ENCODE data around the gene GINS3.

The GINS3 gene

DNA sequence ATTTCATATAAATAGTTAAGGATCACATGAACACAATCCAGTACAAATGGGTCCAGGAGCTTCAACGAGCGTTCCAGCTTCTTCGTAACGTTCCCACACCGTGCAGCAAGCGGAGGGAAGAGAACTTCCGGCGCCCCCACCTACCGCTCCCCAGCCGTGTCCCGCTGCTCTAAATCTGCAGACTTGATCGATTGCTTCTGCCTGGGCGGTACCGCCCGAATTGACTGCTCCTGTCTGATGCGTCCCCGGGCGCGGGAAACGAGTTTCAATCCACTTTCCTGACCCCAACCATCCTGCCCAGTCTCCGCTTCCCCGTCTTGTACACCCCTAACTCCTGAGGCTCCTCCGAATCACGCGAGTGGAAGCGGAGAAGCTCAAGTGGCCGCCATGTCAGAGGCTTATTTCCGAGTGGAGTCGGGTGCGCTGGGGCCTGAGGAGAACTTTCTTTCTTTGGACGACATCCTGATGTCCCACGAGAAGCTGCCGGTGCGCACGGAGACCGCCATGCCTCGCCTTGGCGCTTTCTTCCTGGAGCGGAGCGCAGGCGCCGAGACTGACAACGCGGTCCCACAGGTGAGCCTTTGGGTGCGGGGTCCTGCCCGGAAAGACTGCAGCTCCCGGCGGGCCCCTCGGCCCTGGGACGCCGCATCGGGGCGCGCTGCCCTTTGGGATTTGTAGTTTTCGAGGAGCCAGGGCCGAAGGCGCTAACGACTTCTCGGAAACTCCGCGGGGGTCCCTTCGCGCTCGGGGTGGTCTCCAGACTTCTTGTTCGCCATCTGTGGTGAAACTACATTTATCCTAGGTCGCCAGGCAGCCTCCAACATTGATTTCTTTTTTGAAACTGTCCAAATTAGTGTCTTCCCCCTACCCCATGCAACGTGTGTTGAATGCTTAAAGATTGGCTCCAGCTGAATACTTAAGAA is at the start of gene GINS3:
Gene GINS3 (plus strand): TSS at position 257 of the 923 bp plus-strand sequence. CDS start 131 bp downstream, at position 388.
- peak; percentile 92 for DNase-seq

DNA sequence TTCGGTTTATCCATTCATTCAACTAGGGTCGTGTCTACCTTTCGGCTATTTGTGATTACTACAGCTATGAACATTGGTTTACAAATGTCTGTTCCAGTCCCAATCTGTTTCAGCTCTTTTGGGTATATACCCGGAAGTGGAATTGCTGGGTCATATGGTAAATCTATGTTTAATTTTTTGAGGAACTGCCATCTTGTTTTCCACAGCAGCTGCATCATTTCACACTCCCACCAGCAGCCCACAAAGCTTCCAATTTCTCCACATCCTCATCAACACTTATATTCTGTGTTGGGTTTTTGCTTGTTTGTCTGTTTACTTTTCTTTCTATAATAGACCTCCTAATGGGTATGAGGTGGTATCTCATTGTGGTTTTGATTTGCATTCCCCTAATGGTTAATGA is 48.7 kb upstream of the GINS3 start:
- DNase-seq = no peak

DNA sequence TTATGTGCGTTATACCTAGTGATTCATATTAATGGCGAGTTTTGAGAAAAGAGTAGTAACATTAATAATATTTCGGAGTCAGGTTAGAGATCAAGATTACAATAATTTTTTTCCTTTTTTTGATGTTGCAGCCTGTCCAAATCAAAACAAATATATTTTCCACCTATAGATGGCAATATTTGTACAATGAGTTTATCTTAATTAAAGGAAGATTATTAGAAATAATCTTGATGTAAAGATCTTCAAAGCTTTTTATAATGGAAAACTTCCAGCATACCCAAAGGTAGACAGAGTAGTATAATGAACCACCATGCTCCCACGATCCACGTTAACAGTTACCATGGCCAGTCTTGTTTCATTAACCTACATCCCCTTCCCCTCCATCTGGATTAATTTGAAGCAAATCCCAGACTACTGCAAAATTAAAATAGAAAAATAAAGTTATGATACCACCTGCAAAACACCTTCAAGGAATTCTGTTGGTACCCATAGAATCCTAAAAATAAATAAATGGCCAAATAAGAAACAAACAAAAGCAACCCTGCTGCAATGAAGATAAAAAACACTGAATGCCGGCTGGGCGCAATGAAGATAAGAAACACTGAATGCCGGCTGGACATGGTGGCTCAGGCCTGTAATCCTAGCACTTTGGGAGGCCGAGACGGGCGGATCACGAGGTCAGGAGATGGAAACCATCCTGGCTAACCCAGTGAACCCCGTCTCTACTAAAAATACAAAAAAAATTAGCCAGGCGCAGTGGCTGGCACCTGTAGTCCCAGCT is 46.5 kb upstream of the GINS3 start:
- no peak for DNase-seq

DNA sequence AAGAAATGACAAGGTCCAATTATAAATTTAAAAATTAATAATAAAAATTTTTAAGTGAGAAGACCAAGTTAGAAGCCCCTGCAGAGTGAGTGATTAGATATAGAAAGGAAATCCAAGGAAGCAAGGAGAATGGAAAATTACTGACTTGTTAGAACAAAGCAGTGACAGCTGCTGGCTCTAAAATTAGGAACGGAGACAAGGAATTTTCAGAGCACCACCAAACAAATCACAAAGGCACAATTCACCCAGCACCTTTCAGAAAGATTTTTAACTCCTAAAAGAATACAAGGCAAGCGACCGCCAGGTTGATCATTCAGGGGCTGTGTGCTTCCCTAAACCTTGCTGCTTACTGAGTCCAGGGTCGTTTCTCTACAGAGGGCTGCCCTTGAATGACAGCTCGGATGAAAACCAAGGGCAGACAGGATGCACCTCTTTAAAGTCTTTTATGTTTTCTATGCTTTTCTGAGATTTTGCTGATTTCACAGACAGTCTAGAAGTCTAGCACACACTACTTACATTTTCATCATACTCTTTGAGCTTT is 45.4 kb upstream of the GINS3 start:
- DNase-seq = no peak

- peak; percentile 4 for DNase-seq
These were observed 43.3 kb upstream of the GINS3 start for GRCh38 chr16:58348986-58349385.

GRCh38 chr16:58352690-58353089 is 39.6 kb upstream of the GINS3 start:
- no peak for DNase-seq

DNA sequence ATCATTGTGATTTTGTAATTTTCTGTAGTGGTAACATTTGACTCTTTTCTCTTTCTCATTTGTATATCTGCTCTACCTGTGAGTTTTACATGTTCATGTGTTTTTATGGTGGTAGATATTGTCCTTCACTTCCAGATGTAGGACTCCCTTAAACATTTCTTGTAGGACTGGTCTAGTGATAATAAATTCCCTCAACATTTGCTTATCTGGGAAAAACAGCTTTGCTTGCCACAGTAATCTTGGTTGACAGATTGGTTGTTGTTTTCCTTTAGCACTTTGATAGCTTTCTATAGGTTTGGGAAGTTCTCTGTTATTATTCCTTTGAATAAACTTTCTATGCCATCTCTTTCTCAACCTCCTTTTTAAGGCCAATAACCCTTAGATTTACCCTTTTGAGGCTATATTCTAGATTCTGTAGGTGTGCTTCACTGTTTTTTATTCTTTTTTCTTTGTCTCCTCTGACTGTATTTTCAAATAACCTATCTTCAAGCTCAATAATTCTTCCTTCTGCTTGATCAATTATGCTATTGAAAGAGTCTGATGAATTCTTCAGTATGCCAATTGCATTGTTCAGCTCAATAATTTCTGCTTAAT is 32.1 kb upstream of the GINS3 start:
- no peak for DNase-seq

DNA sequence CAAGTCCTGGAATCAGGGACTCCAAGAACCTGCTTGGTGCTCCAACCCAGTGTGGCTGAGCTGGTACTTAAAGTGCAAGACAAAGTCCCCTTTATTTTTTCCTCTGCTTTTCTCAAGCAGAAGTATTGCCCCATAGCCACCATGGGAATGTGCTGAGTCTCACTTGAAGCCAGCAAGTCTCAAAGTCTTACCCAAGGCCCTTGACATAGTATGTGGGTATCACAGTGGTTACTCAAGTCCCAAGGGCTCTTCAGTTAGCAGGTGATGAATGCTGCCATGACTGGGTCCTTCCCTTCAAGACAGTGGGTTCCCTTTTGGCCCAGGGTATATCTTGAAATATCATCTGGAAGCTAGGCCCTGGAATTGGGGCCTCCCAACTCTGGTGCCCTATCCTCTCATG is 30.5 kb upstream of the GINS3 start:
- no peak for DNase-seq

GRCh38 chr16:58363746-58364393 is 28.4 kb upstream of the GINS3 start:
- DNase-seq = no peak

DNA sequence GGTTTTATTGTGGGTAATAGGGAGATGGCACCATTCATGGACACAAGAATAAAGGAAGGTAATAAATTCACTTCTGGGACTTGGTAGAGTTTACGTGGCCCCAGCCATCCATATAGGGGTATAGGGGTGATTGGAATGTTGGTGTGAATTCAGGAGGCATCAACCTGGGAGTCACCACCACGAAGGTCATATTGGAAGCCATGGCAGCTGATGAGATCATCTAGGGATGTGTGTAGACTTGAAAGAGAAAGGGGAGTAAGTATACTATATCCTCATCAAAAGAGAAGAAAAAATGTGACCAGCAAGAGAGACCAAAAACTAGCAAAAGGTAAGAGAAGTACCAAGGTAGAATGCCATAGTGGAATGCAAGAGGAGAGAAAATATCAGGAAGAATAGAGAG is 26.6 kb upstream of the GINS3 start:
- DNase-seq = no peak

- peak; percentile 44 for DNase-seq
These were observed 25.8 kb upstream of the GINS3 start for GRCh38 chr16:58366247-58367031.

GRCh38 chr16:58367252-58367651 is 25.0 kb upstream of the GINS3 start:
- DNase-seq = no peak

DNA sequence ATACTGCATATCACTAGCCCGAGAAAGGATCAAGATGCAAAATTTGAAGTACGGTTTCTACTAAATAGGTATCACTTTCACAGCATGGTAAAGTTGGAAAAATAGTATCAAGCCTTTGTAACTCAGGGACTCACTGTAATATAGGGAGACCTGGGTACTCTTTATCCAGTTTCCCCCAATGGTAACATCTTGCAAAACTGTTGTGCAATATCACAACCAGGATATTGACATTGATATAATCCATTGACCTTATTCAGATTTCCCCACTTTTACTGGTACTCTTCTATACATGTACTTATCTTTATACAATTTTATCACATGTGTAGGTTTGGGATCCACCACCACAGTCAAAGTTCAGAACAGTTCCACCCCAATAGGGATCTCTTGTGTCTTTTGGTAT is 20.4 kb upstream of the GINS3 start:
- DNase-seq = no peak

DNA sequence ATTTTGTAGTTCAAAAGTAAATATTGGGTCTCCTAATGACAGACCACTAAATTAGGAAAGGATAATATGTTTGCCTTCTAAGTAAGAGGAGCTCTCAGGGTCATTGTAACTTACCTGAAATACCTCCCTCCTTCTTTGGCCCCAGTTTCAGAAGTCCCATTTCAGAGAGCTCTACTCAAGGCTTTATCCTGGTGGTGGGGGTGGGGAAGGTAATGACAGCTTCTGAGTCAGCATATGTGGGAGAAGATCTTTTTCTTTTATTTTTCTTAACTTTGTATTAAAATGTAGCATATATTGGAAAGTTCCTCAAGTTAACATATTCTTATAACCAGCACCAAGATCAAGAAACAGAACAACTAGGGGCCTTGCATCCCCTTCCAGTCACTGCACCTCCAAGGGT is 16.9 kb upstream of the GINS3 start:
- DNase-seq = no peak

DNA sequence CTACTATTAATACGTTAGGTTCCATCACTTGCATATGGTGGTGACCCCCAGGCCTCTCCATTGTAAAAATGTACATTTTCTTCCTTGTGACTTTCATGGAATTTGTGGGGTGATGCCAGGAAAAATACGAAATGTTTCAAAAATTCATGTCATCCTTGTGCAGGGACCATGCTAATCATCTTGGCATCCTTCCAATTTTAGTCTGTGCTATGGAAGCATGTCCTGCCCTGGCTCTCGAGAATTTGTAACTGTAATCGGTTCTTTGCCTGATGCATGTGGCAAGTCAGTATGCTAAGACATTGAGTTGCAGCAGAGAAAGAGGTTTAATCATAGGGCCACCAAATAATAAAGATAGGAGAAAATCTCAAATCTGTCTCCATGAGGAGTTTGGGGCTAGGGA is 14.3 kb upstream of the GINS3 start:
- DNase-seq = peak; percentile 9

GRCh38 chr16:58378401-58378800 is 13.9 kb upstream of the GINS3 start:
- no peak for DNase-seq

DNA sequence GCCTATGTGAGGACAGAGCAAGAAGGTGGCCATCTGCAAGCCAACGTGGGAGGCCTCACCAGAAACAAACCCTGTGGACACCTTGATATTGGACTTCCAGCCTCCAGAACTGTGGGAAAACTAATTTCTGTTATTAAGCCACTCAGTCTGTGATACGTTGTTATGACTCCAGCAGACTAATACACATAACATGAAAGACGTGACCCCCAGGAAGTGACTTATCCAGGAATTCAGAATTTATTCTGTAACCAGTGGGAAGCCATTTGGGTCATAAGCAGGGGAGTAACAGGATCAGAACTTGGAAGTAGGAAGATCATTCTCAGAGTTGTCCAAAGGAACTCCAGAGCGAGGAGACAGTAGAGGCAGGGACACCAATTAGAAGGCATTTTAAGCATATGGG is 12.5 kb upstream of the GINS3 start:
- no peak for DNase-seq

- DNase-seq = no peak
These were observed 10.6 kb upstream of the GINS3 start for GRCh38 chr16:58381661-58382060.

DNA sequence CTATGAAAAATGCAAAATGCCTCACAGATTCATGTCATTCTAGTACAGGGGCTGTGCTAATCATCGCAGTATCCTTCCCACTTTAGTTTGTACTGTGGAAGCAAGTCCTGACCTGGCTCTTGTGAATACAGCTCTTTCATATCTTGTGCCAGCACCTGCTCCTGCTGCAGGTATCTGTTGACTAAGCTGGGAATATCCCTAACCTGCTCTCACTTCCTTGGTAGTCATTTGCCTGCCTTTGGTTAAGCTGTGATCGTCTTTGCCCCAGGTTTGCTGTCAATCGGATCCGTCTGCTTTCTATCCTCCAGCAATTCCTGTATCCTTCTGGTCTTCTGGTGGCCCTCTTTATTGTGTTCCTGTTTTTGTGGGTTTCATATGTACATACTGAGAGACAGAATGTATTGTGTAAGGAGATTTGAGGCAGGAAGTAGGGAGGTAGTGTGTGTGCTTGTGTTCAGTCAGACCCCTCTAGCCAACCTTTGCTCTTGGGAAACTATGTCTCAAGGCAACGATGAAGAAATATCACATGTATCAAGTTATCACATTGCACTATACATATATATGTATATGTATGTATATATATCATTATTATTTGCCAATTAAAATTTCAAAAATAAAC is 7.7 kb upstream of the GINS3 start:
- no peak for DNase-seq

GRCh38 chr16:58385218-58385773 is 7.0 kb upstream of the GINS3 start:
- no peak for DNase-seq

- no peak for DNase-seq
These were observed 2.5 kb upstream of the GINS3 start for GRCh38 chr16:58389724-58390123.
